ENCODE measurements around the gene TMCO6.

DNA sequence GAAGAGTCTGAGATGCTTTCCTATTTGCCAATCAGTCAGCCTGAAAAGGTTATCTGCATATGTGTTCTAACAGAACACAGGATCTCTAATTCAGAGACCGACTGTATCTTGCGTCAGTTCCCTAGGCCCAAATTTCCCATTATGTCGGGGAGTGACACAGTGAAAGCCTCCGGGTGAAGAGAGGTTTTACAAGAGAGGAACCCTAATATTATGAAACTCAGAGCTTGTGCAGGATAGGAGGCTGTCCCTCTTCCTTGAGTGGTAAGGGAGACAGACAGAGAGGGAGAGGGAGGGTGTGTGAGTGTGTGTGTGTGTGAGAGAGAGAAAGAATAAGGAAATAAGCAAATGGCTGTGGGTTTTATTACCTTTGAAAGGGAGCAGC lies 8.2 kb upstream of the TMCO6 start:
- TF ChIP-seq CTCF (IDR thresholded peaks at IDR 0.05) = no peak
- TF ChIP-seq ATF3 (CRISPR knock-in tag; conservative IDR thresholded peaks at IDR 0.05) = no peak
- TF ChIP-seq TP53 (CRISPR knock-in tag; IDR thresholded peaks at IDR 0.05) = no peak
- TF ChIP-seq NFE2L1 (CRISPR knock-in tag; IDR thresholded peaks at IDR 0.05) = no peak
- no peak for TF ChIP-seq MXD4 (CRISPR knock-in tag; IDR thresholded peaks at IDR 0.05; ENCODE audit: borderline replicate concordance)
- TF ChIP-seq ELF4 (CRISPR knock-in tag; IDR thresholded peaks at IDR 0.05; ENCODE audit: low read depth) = no peak
- no peak for TF ChIP-seq GABPB1 (CRISPR knock-in tag; IDR thresholded peaks at IDR 0.05)
- no peak for TF ChIP-seq ZNF138 (CRISPR knock-in tag; conservative IDR thresholded peaks at IDR 0.05)
- TF ChIP-seq, protein P1, sequence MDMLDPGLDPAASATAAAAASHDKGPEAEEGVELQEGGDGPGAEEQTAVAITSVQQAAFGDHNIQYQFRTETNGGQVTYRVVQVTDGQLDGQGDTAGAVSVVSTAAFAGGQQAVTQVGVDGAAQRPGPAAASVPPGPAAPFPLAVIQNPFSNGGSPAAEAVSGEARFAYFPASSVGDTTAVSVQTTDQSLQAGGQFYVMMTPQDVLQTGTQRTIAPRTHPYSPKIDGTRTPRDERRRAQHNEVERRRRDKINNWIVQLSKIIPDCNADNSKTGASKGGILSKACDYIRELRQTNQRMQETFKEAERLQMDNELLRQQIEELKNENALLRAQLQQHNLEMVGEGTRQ (CRISPR knock-in tag; IDR thresholded peaks at IDR 0.05) = no peak
- TF ChIP-seq, protein P2, sequence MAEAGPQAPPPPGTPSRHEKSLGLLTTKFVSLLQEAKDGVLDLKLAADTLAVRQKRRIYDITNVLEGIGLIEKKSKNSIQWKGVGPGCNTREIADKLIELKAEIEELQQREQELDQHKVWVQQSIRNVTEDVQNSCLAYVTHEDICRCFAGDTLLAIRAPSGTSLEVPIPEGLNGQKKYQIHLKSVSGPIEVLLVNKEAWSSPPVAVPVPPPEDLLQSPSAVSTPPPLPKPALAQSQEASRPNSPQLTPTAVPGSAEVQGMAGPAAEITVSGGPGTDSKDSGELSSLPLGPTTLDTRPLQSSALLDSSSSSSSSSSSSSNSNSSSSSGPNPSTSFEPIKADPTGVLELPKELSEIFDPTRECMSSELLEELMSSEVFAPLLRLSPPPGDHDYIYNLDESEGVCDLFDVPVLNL (CRISPR knock-in tag; IDR thresholded peaks at IDR 0.05; ENCODE audit: borderline replicate concordance, low read depth) = no peak
- TF ChIP-seq, protein P3, sequence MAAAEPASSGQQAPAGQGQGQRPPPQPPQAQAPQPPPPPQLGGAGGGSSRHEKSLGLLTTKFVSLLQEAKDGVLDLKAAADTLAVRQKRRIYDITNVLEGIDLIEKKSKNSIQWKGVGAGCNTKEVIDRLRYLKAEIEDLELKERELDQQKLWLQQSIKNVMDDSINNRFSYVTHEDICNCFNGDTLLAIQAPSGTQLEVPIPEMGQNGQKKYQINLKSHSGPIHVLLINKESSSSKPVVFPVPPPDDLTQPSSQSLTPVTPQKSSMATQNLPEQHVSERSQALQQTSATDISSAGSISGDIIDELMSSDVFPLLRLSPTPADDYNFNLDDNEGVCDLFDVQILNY (CRISPR knock-in tag; IDR thresholded peaks at IDR 0.05) = no peak
- TF ChIP-seq, protein P4, sequence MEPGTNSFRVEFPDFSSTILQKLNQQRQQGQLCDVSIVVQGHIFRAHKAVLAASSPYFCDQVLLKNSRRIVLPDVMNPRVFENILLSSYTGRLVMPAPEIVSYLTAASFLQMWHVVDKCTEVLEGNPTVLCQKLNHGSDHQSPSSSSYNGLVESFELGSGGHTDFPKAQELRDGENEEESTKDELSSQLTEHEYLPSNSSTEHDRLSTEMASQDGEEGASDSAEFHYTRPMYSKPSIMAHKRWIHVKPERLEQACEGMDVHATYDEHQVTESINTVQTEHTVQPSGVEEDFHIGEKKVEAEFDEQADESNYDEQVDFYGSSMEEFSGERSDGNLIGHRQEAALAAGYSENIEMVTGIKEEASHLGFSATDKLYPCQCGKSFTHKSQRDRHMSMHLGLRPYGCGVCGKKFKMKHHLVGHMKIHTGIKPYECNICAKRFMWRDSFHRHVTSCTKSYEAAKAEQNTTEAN (CRISPR knock-in tag; IDR thresholded peaks at IDR 0.05) = no peak
- TF ChIP-seq, protein P5, sequence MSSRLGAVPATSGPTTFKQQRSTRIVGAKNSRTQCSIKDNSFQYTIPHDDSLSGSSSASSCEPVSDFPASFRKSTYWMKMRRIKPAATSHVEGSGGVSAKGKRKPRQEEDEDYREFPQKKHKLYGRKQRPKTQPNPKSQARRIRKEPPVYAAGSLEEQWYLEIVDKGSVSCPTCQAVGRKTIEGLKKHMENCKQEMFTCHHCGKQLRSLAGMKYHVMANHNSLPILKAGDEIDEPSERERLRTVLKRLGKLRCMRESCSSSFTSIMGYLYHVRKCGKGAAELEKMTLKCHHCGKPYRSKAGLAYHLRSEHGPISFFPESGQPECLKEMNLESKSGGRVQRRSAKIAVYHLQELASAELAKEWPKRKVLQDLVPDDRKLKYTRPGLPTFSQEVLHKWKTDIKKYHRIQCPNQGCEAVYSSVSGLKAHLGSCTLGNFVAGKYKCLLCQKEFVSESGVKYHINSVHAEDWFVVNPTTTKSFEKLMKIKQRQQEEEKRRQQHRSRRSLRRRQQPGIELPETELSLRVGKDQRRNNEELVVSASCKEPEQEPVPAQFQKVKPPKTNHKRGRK (CRISPR knock-in tag; IDR thresholded peaks at IDR 0.05; ENCODE audit: borderline replicate concordance) = no peak
